Right lobe of liver (tissue), 4 donors: ENCODE results near the gene NUF2.

ENCODE experiments used
- POLR2A ChIP-seq: fragments of 450-650 bp; IDR thresholded peaks from one replicate; pipeline ENCODE4 v1.6.1; 2017; ENCODE audit warnings: antibody characterized with exemption, mild to moderate bottlenecking
- TF ChIP-seq, protein P1 (sequence below), 4 donors: fragments of 200-600 bp in 3 of 4; fragments of 450-650 bp in 1 of 4; IDR thresholded peaks; one replicate each; pipeline versions ENCODE4 v1.5.1 to v1.8.0; 2016 to 2022; ENCODE audit warnings: antibody characterized with exemption in 4 of 4, mild to moderate bottlenecking in 2 of 4
- donor health status: DM: no; HTN: no; CAD: no.
- donor health status: DM: no; HTN: no; CAD: no.
- donor health status: DM: no; HTN: yes; CAD: no.

DNA sequence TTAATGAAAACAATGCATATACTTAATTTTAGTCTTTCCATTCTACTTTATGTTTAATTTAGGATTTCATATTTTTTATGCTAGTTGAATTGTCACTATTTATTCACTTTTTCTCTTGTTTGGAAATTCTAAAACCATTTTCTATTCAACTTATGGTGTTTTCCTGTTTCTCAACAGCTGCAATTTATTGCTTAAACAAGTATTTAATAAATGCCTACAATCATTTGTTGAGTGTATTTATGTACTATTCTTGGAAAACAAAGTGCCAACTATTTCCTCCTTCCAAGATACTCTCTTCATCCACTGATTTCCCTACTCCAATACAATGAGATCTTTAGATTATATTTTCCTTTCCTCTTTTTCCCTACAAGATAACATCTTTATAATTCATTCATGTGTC lies 65.4 kb downstream of the NUF2 start:
- TF ChIP-seq, protein P1, sequence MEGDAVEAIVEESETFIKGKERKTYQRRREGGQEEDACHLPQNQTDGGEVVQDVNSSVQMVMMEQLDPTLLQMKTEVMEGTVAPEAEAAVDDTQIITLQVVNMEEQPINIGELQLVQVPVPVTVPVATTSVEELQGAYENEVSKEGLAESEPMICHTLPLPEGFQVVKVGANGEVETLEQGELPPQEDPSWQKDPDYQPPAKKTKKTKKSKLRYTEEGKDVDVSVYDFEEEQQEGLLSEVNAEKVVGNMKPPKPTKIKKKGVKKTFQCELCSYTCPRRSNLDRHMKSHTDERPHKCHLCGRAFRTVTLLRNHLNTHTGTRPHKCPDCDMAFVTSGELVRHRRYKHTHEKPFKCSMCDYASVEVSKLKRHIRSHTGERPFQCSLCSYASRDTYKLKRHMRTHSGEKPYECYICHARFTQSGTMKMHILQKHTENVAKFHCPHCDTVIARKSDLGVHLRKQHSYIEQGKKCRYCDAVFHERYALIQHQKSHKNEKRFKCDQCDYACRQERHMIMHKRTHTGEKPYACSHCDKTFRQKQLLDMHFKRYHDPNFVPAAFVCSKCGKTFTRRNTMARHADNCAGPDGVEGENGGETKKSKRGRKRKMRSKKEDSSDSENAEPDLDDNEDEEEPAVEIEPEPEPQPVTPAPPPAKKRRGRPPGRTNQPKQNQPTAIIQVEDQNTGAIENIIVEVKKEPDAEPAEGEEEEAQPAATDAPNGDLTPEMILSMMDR (IDR thresholded peaks at IDR 0.05), result no peak
- no peak for TF ChIP-seq POLR2A
